GM18517 (cell line): ENCODE measurements around the gene GPC1.
A peak's percentile ranks its signal among the peaks of the same experiment; 100 is the strongest.

Experiments used
- ATAC-seq: cut with Tn5 transposase; IDR thresholded peaks from one replicate; pipeline ENCODE4 v1.9.1; 2021; ENCODE audit warnings: mild to moderate bottlenecking, moderate library complexity; ENCODE audit not compliant: unreplicated experiment

GPC1 gene

DNA sequence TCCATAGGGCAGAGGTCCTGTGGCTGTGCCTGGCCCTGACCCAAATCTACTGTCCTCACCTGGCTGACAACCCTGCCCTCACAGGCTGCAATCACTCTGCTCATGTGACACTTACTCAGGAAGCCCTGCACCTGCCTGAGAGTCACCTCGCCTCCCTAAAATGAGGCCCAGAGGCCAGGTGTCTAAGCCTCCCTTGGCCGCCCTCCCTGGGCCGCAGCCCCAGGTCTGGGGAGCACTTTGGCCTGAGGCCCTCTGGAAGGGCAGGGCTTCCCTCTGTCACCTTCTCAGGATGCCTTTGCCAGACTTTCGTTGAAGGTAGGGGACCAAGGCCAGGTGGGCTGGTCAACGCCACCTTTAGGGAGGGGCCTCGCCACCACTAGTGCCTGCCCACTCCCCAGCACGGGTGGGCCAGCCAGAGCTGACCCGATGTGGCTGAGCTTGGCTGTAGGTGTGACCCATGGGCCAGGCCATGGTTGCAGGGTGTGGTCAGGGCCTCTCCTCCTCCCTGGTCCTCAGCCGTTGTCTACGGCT, 6.1 kb upstream of the GPC1 start:
- ATAC-seq = no peak

GRCh38 chr2:240429872-240430491, 5.5 kb upstream of the GPC1 start:
- no peak for ATAC-seq

DNA sequence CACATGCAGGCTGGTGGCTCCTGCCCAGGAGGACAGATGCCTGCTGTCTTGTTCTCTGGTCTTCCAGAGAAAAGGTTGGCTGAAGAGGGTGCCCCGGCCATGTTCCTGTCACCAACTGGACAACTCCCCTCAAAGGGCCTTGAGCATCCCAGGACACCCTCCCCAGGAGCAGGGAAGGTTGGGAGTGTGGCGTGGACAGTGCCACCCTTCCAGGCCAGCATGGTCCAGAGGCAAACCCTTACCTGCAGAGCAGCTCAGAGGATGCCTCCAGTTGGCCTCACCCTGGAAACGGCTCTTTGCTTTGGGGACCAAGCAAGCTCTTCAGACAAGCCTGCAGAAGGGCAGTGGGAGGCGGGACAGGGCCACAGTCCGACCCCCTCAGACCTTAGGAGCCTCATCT, 4.9 kb upstream of the GPC1 start:
- no peak for ATAC-seq

- ATAC-seq = no peak
Observed at GRCh38 chr2:240431271-240431660, 4.2 kb upstream of the GPC1 start.

DNA sequence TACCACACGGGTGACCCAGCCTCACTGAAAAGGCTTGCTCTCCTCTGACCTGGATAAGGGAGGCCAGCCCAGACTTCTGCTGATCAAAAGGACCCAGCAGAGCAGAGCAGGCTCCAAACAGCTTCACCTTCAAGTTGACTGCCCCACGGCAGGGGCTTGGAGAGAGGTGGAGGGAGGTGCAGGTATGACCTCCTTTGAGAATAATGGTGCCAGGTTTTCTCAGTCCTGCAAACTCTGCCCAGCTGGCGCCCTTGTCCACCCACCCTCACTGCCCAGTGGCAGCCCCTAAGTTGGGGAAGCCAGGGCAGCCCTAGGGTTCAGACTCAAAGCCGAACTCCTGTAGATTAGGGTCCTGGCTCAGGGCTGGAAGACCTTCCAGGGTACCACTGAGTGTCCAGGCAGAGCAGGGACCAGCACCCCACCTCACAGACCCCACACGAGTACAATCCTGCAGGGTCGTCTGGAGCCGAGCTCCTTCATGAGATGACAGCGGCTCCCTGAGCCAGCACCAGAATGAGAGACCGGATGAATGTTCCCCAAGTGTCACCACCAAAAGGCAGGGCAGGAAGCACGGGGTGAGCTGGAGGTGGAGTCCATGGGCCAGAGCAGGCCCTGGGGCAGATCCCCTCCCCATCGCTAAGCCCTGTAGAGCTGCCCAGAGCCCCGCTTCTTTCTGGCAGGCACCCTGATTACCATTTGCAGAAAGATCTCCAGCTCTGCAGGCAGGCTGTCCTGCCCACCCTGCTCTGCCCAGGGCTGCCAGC, 3.6 kb upstream of the GPC1 start:
- no peak for ATAC-seq

DNA sequence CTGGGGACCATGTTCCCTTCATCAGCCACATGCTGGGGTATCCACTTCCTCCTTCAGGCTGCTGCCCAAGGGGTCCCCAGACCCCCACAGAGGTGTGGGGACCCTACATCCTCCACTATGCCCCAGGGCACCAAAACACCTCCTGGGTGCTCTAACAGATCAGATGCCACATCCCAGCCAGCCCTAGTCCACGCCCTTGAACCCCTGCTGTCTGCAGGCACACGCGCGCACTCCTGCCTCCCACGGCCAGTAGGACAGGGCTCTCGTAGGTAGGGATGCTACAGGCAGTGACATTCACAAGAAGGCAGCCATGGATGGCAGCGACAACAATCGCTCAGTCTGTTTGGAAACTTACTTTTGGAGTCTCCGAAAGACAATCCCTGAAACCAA, 3.0 kb upstream of the GPC1 start:
- ATAC-seq = no peak

DNA sequence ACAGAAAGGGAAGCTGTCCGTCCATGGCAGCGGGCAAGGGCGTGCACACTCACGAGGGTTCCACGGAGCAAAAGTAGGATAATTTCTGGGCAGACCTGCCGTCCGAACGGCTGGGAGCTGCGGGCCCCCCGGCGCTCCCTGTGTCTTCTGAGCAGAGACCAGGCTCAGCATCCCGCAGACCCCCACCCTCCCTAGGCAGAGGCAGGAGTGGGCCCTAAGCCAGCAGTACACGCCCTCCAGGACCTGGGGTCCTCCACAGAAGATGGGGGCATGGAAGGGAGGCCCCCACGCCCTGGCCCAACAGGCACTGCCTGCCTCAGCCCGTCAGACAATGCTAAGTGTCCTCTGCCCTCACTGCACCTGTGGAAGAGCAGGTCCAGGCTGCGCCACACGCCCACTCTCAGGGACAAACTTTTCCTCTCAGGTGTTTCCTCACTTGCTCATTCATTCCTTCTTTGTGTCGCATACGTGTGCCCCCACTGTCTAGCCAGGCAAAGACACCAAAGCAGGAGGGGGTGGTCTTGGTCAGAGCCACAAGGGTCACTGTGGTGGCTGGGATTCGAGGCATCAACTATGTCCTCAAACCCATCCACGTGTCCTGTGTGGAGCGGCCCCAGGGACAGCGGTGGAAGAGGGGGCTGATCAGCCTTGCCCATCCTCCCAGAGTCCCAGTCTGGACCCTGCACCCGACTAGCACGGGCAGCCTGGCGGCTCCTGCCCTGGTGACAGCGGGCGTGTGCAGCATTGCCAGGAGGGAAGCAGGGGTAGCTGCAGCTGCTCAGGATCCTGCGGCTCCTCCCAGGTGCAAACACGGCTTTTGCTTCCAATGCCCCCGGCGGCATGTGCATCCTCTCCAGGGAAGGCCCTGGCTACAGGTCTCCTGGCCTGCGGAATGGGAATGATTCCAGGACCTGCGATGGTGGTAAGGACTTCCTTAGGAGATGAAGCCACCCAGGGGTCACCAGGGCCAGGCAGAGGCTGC, 2.4 kb upstream of the GPC1 start:
- no peak for ATAC-seq

DNA sequence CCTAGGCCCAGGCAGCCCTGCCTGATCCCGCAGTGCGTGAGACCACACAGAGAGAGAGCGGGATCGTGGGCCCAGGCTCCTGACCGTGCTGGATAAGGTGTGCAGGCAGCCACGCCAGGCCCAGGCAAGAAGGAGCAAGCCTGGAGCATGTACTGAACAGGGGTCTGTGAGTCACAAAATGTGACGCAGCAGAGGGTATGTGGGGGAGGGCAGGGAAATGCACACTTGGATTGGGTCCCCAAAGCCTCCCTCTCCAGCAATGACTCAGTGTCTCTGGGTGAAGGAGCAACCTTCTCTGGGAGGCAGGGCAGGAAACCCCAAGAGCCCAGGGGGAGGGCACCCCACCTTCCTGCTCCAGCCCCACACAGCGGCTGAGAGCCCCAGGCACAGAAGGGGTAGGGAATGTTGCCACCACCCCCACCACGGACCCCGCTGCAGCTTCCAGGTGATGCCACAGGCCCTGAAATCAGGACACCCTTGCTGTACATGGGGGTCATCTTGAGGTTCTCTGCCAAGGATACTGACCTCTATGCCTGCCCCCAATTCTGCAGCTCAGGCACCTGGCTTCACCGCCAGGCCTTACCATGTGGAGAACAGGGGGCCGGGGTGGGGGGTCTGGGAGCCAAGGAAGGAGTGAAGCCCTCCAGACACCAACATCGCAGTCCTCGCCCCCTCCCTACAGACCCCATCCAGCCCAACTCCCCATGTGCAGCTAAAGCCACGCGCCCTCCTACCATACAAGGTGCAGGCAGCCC, 1.3 kb upstream of the GPC1 start:
- ATAC-seq = no peak

DNA sequence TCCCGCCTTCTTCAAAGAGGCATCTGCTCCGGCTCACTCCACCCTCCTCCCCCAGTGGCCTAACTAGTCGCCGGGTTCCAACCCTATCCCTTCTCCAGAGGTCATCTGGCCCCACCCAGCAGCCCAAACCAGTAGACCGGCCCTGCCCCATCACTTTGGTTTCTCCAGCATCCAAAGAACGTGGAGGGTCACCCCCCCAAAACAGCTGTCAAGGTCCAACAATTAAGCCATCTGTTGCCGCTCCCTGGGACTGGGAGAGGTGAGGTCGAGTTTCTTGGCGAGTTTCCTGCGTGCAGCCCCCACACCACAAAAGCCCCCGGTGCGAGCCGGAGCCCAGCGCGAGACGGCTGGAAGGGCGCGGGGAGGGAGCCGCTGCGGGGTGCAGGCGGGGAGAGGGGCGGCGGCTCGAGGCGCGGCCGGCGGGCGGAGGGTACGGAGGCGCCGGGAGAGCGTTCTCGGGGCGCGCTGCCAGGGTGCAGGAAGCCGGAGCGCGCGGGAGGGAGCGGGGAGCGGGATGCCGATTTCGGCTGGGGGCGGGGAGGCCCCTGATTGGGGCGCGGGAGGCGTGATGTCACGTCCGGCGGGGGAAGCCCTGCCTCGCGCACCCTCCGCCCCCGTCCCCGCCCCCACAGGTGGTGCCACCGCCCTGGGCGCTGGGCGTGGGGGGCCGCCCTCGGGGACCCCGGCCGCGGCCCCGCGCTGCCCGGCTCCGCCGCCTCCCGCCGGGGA, 571 bp upstream of the GPC1 start:
- peak; percentile 43 for ATAC-seq

DNA sequence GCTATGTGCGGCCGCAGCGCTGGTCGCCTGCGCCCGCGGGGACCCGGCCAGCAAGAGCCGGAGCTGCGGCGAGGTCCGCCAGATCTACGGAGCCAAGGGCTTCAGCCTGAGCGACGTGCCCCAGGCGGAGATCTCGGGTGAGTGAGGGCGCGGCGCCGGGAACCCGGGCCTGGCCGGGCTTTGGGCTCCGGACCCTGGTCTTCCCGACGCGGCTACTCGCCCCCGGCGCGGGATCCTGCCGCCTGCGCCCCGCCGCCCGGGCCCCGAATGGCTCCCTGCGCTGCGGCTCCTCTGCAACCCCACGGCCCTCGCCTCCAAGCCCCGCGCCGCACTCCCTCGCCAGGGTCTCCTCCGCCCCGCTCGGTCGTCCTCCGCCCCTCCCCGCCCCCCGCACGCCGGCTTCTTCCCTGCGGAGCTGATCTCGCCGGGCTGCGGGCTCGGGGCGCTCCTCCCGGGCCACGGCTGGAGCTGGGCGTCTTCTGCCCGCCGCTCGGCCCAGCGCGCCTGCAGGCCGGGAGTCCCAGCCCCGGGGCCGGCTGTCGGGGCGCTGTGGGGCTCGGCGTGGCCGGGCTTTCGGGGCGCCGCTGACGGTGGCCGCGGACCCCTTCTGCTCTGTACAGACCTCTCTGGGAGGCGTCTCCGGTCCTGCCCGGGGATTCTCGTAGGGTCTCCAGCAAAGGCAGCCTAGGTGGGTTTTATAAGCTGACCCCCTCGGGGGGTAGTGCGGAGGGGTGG, 652 bp downstream of the GPC1 start:
- peak; percentile 17 for ATAC-seq

- no peak for ATAC-seq
Observed at GRCh38 chr2:240436683-240437550, 1.5 kb downstream of the GPC1 start.

DNA sequence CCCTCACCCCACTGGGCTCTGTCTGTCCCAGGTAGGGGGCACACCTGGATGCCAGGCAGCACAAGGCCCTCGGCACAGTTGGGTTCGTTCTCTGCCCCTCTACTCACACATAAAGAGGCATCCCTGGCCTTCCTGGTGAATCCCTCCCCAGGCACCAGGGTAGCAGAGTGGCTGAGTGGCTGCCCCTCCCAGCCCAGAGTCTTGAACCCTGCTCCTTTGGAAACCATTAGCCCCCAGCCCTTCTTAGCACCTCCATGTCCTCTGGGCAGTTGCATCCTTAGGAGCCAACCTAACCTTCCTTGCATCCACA, 2.0 kb downstream of the GPC1 start:
- ATAC-seq = no peak

GRCh38 chr2:240437861-240438809, 2.7 kb downstream of the GPC1 start:
- ATAC-seq = no peak

DNA sequence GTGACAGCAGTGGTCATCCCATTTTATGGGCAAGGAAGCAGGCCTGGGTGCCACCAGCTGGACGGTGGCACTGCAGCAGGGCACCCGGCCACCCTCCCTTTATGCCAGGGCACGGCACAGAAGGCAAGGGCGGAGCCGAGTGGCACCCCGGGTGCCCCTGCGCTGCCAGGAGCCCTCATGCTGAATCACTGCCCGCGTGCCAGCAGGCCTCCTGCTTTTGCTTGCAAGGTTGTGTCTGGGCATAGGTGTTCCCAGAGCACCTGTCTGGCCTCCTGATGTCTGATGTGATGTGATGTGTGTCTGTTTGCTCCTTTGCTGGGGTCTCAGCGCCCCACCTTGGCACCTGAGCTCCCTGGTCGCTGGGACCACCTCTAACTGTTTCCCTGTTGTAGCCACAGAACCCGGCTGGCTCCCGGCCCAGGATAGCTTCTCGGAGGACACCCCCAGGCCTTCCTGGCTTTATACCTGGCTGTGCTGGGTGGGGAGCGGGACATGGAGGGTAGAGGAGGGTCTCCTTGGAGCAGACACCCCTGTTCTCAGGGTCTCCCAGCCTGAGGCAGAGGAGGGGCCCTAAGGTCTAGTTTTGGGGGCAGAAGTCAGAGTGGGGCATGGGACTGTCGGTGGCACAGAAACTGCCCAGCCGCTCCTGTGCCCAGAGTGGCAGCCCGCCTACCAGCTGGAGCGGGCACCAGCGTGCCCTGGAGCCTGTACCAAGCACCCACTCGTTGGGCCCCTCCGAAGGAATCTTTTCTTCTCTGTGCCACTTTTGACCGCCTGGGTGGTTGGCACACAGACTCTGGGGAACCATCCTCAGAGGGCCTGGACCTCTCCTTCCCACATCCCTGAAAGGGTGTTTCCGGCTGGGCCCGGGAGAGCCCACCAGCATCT, 3.6 kb downstream of the GPC1 start:
- no peak for ATAC-seq

- ATAC-seq = no peak
Observed at GRCh38 chr2:240439698-240440151, 4.3 kb downstream of the GPC1 start.

DNA sequence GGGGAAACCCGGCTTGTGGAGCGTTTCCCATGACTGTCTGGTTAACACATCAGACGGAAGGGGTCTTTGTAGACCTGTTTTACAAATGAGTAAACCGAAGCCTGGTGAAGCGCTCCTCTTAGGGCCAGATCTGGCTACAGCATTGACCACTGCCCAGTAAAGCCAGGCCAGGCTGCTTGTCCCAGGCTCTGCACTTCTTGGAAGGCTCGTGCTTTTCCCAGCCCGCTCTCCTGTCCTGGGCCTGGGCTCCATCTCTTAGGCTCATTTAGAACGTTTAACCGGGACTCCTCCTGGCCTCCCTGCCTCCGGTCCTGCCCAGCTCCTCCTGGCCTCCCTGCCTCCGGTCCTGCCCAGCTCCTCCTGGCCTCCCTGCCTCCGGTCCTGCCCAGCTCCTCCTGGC, 4.8 kb downstream of the GPC1 start:
- no peak for ATAC-seq
